Parathyroid adenoma (tissue), 2 donors: ENCODE results near the gene VSIG2.

Experiments
- H2AFZ ChIP-seq: fragments of 300-600 bp; sonication (generic); one replicate; pipeline ENCODE4 v1.7.0; 2017; ENCODE audit warnings: antibody characterized with exemption, mild to moderate bottlenecking
- H3K27ac ChIP-seq: fragments of 300-600 bp; sonication (generic); one replicate; pipeline ENCODE4 v1.7.0; 2017
- H3K27me3 ChIP-seq: fragments of 300-600 bp; sonication (generic); one replicate; pipeline ENCODE4 v1.7.0; 2017; ENCODE audit warnings: low read length; ENCODE audit not compliant: control insufficient read depth, insufficient read depth
- H3K36me3 ChIP-seq: fragments of 300-600 bp; sonication (generic); one replicate; pipeline ENCODE4 v1.7.0; 2017; ENCODE audit warnings: low read length; ENCODE audit not compliant: control insufficient read depth, insufficient read depth
- H3K4me1 ChIP-seq: fragments of 300-600 bp; sonication (generic); one replicate; pipeline ENCODE4 v1.7.0; 2017; ENCODE audit warnings: control low read depth
- H3K4me2 ChIP-seq: fragments of 300-600 bp; sonication (generic); one replicate; pipeline ENCODE4 v1.7.0; 2017; ENCODE audit warnings: low read length
- H3K4me3 ChIP-seq: fragments of 300-600 bp; sonication (generic); one replicate; pipeline ENCODE4 v1.7.0; 2017; ENCODE audit warnings: low read depth, low read length
- H3K79me2 ChIP-seq: fragments of 300-600 bp; sonication (generic); one replicate; pipeline ENCODE4 v1.7.0; 2017; ENCODE audit warnings: control low read depth
- H3K9ac ChIP-seq: fragments of 300-600 bp; sonication (generic); one replicate; pipeline ENCODE4 v1.7.0; 2017; ENCODE audit warnings: mild to moderate bottlenecking
- H3K9me3 ChIP-seq: fragments of 300-600 bp; sonication (generic); one replicate; pipeline ENCODE4 v1.7.0; 2017; ENCODE audit warnings: low read length; ENCODE audit not compliant: control insufficient read depth
- CTCF ChIP-seq: fragments of 300-600 bp; sonication (generic); IDR thresholded peaks from one replicate; pipeline ENCODE4 v1.7.0; 2017; ENCODE audit warnings: antibody characterized with exemption, mild to moderate bottlenecking
- donor health status: primary hyperparathyroidism.

VSIG2 gene

GRCh38 chr11:124798991-124799347 lies 46.9 kb upstream of the VSIG2 start:
- TF ChIP-seq CTCF = no peak
- peak overlapping the region; percentile 74 for H3K4me2 ChIP-seq
- H2AFZ ChIP-seq = peak overlapping the region; percentile 99
- H3K36me3 ChIP-seq = no peaks in the 10 kb centered on the region
- peak overlapping the region; percentile 98 for H3K27ac ChIP-seq
- no peaks in the 10 kb centered on the region for H3K27me3 ChIP-seq
- H3K4me1 ChIP-seq = no peaks in the 10 kb centered on the region
- H3K4me3 ChIP-seq = peak overlapping the region; percentile 80
- no peak overlapping the region for H3K9ac ChIP-seq
- peaks cover 13% of the 10 kb centered on the region for H3K79me2 ChIP-seq
- no peaks in the 10 kb centered on the region for H3K9me3 ChIP-seq

- Histone ChIP-seq H3K27me3 (no peaks in the 10 kb centered on the region), H3K4me2 (no peak overlapping the region), H3K27ac (no peak overlapping the region), H3K36me3 (no peaks in the 10 kb centered on the region), H3K9ac (no peak overlapping the region), H3K4me1 (no peaks in the 10 kb centered on the region), H3K79me2 (peaks cover 25% of the 10 kb centered on the region), H2AFZ (no peak overlapping the region), H3K9me3 (no peaks in the 10 kb centered on the region), H3K4me3 (no peak overlapping the region)
- no peak for TF ChIP-seq CTCF
Measured at GRCh38 chr11:124796312-124796711, 44.3 kb upstream of the VSIG2 start.

- Histone ChIP-seq H3K27me3 (no peaks in the 10 kb centered on the region), H3K4me1 (no peaks in the 10 kb centered on the region), H3K9me3 (no peaks in the 10 kb centered on the region), H2AFZ (no peak overlapping the region), H3K9ac (no peak overlapping the region), H3K4me3 (no peak overlapping the region), H3K4me2 (no peak overlapping the region), H3K27ac (no peak overlapping the region), H3K79me2 (peaks cover 26% of the 10 kb centered on the region), H3K36me3 (no peaks in the 10 kb centered on the region)
- peak; percentile 50 for TF ChIP-seq CTCF
Measured at GRCh38 chr11:124793466-124794278, 41.6 kb upstream of the VSIG2 start.

- Histone ChIP-seq H3K9ac (no peak overlapping the region), H3K4me2 (no peak overlapping the region), H2AFZ (no peak overlapping the region), H3K27me3 (no peaks in the 10 kb centered on the region), H3K4me1 (no peaks in the 10 kb centered on the region), H3K9me3 (no peaks in the 10 kb centered on the region), H3K36me3 (no peaks in the 10 kb centered on the region), H3K27ac (no peak overlapping the region), H3K79me2 (peaks cover 18% of the 10 kb centered on the region), H3K4me3 (no peak overlapping the region)
- TF ChIP-seq CTCF = no peak
Measured at GRCh38 chr11:124791626-124792341, 39.7 kb upstream of the VSIG2 start.
